Panc1 (cell line): ENCODE measurements around the gene SLC14A1. TPM values are rescaled to one million over a fixed set of nuclear protein-coding genes. Genes with fewer than 3 reads are reported as not detected.

Experiments used
- ATAC-seq: fragments of 200-7000 bp; cut with Tn5 transposase; 2 replicates; pipeline ENCODE4 v1.9.1; 2020; ENCODE audit warnings: mild to moderate bottlenecking, moderate library complexity
- BruUV-seq: library from RNA; stranded (reverse); fragments of 400-500 nt; replicated peaks from 2 replicates; lab custom pipeline; 2021; lab: Mats Ljungman, UMichigan
- CTCF ChIA-PET: fragments of 300-600 bp; sonication (Branson Sonifier 250); formaldehyde crosslinking; loops from one replicate; lab custom pipeline; 2022; ENCODE audit warnings: antibody characterized with exemption; lab: Charles Lee
- POLR2A ChIA-PET: fragments of 300-600 bp; sonication (Branson Sonifier 250); formaldehyde crosslinking; loops from one replicate; lab custom pipeline; 2022; ENCODE audit warnings: antibody characterized with exemption; lab: Charles Lee
- DNase-seq: peaks from one replicate; pipeline ENCODE4 v3.0.0-alpha.2; 2010; ENCODE audit warnings: low read depth, low spot score
- H3K27ac ChIP-seq: 2 replicates; pipeline ENCODE4 v1.5.1; 2011; ENCODE audit warnings: mild to moderate bottlenecking, low read length, inconsistent platforms
- H3K27me3 ChIP-seq: fragments of 200-500 bp; sonication (Bioruptor generic); 2 replicates; pipeline ENCODE4 v1.6.0; 2014; ENCODE audit warnings: low read length, inconsistent platforms; ENCODE audit not compliant: control insufficient read depth, insufficient read depth
- H3K36me3 ChIP-seq: fragments of 200-500 bp; sonication (Bioruptor generic); 2 replicates; pipeline ENCODE4 v1.5.1; 2014; ENCODE audit warnings: inconsistent platforms, mild to moderate bottlenecking, low read length, moderate library complexity; ENCODE audit not compliant: control insufficient read depth, insufficient read depth
- H3K4me1 ChIP-seq: 2 replicates; pipeline ENCODE4 v1.5.1; 2011; ENCODE audit warnings: inconsistent platforms, mild to moderate bottlenecking, low read length, moderate library complexity; ENCODE audit not compliant: control insufficient read depth, insufficient read depth
- H3K4me3 ChIP-seq, 2 experiments: 2 replicates each; pipeline ENCODE4 v1.5.1; 2011 to 2012; ENCODE audit warnings: low read depth in 2 of 2, low read length in 2 of 2, mild to moderate bottlenecking in 2 of 2, inconsistent platforms in 1 of 2, moderate library complexity in 1 of 2
- H3K9me3 ChIP-seq: fragments of 200-500 bp; sonication (Bioruptor generic); 2 replicates; pipeline ENCODE4 v1.5.1; 2014; ENCODE audit warnings: low read depth, mild to moderate bottlenecking, inconsistent platforms, low read length, moderate library complexity; ENCODE audit not compliant: control insufficient read depth, insufficient read depth
- CTCF ChIP-seq: fragments of 450-650 bp; IDR thresholded peaks from 2 replicates; pipeline ENCODE4 v1.5.1; 2017; ENCODE audit warnings: mild to moderate bottlenecking
- POLR2AphosphoS5 ChIP-seq: IDR thresholded peaks from 2 replicates; pipeline ENCODE4 v1.6.1; 2012; ENCODE audit warnings: mild to moderate bottlenecking, low read depth, low read length, moderate library complexity
- REST ChIP-seq, 2 experiments: IDR thresholded peaks; 2 replicates each; pipeline ENCODE4 v1.6.1; 2011 to 2012; ENCODE audit warnings: low read depth in 2 of 2, control low read depth in 1 of 2, low read length in 1 of 2, mild to moderate bottlenecking in 1 of 2, moderate library complexity in 1 of 2; ENCODE audit not compliant: insufficient read depth in 1 of 2
- SIN3A ChIP-seq: IDR thresholded peaks from 2 replicates; pipeline ENCODE4 v1.6.1; 2012; ENCODE audit warnings: low read depth, mild to moderate bottlenecking, low read length, moderate library complexity, borderline replicate concordance; ENCODE audit not compliant: insufficient read depth
- TCF7L2 ChIP-seq: IDR thresholded peaks from 2 replicates; pipeline ENCODE4 v1.6.1; 2011; ENCODE audit warnings: mild to moderate bottlenecking, low read depth, low read length, inconsistent platforms
- in situ Hi-C: cut with HindIII; loops from 2 replicates; pipeline ENCODE4 v1.10.0; 2016; ENCODE audit warnings: low sequenced_read_pairs, low pct_unique_long_range_greater_than_20kb
- intact Hi-C: fragments of 100-400 bp; cut with micrococcal nuclease; formaldehyde crosslinking; loops from one replicate; pipeline ENCODE4 v1.10.0; 2022; ENCODE audit not compliant: unreplicated experiment
- total RNA-seq: library from RNA; stranded (reverse); gene quantifications from one replicate; pipeline ENCODE4 v1.2.1, GENCODE V29; 2021; ENCODE audit not compliant: unreplicated experiment

The SLC14A1 gene
- total RNA-seq, 1 experiment from 2014 or later, result 1.2 TPM

GRCh38 chr18:45719106-45719505 lies 4.9 kb upstream of the SLC14A1 start:
- no peak for ATAC-seq
- in situ Hi-C loops, result no loop called here

GRCh38 chr18:45722899-45723298 lies 1.1 kb upstream of the SLC14A1 start:
- no TSS peak for BruUV-seq
- intact Hi-C loops (loop anchor here (5.0 kb wide), 1 partner anchor 114 kb away; no protein-coding TSS in a partner anchor), in situ Hi-C loops (no loop called here)
- DNase-seq (peak; percentile 41), ATAC-seq (peak; percentile 92)
- no peak for TF ChIP-seq REST (IDR thresholded peaks at IDR 0.05; ENCODE audit: insufficient read depth in 1 of 2, low read depth in 2 of 2, low read length in 1 of 2)
- peak; percentile 62 for TF ChIP-seq CTCF
- Histone ChIP-seq H3K9me3 (no peaks in the 10 kb centered on the region), H3K4me3 (no peak overlapping the region), H3K27me3 (no peaks in the 10 kb centered on the region), H3K4me1 (no peaks in the 10 kb centered on the region), H3K27ac (no peak overlapping the region), H3K36me3 (no peaks in the 10 kb centered on the region)
- POLR2A ChIA-PET, result no interaction called here
- CTCF ChIA-PET, result interaction anchor here (1.8 to 2.5 kb wide), 2 partner anchors 117 to 157 kb away, joined by 5 to 12 read pairs; no protein-coding TSS in a partner anchor

More at GRCh38 chr18:45719106-45719505, 4.9 kb upstream of the SLC14A1 start:
- ChIA-PET CTCF (no interaction called here), POLR2A (no interaction called here)
- H3K27ac ChIP-seq, result no peak overlapping the region
- no peak overlapping the region for H3K4me3 ChIP-seq
- BruUV-seq, result no TSS peak
- intact Hi-C loops, result no loop called here
- H3K9me3 ChIP-seq, result no peaks in the 10 kb centered on the region
- H3K36me3 ChIP-seq, result no peaks in the 10 kb centered on the region
- no peak for DNase-seq
- no peak for TF ChIP-seq TCF7L2
- TF ChIP-seq CTCF, result no peak
- TF ChIP-seq POLR2AphosphoS5, result no peak
- no peaks in the 10 kb centered on the region for H3K4me1 ChIP-seq
- H3K27me3 ChIP-seq, result no peaks in the 10 kb centered on the region

GRCh38 chr18:45724601-45725000 lies 620 bp downstream of the SLC14A1 start:
- POLR2A ChIA-PET, result interaction anchor here (0.7 kb wide), 1 partner anchor 82 kb away, joined by 3 read pairs; no protein-coding TSS in a partner anchor
- H3K9me3 ChIP-seq, result no peaks in the 10 kb centered on the region

More at GRCh38 chr18:45724601-45725000, 620 bp downstream of the SLC14A1 start:
- intact Hi-C loops (loop anchor here (5.0 kb wide), 1 partner anchor 113 kb away; no protein-coding TSS in a partner anchor), in situ Hi-C loops (no loop called here)
- Histone ChIP-seq H3K27me3 (no peaks in the 10 kb centered on the region), H3K27ac (no peak overlapping the region), H3K4me1 (no peaks in the 10 kb centered on the region), H3K4me3 (no peak overlapping the region), H3K36me3 (no peaks in the 10 kb centered on the region)
- TF ChIP-seq SIN3A, result no peak
- no peak for TF ChIP-seq POLR2AphosphoS5
- TF ChIP-seq CTCF, result no peak
- no TSS peak for BruUV-seq
- ATAC-seq, result no peak
- DNase-seq, result no peak
- CTCF ChIA-PET, result no interaction called here
